Fibroblast of peridontal ligament (primary cell): ENCODE results near the gene FBLN2.
"Not testable (repeated sequence)": the region's sequence is repeated elsewhere in the genome, so short reads cannot be mapped to it uniquely, and the experiment has no call there.

Experiments
- DNase-seq: peaks from one replicate; pipeline ENCODE4 v3.0.0-alpha.2; 2010; ENCODE audit errors: extremely low read depth

The FBLN2 gene

DNA sequence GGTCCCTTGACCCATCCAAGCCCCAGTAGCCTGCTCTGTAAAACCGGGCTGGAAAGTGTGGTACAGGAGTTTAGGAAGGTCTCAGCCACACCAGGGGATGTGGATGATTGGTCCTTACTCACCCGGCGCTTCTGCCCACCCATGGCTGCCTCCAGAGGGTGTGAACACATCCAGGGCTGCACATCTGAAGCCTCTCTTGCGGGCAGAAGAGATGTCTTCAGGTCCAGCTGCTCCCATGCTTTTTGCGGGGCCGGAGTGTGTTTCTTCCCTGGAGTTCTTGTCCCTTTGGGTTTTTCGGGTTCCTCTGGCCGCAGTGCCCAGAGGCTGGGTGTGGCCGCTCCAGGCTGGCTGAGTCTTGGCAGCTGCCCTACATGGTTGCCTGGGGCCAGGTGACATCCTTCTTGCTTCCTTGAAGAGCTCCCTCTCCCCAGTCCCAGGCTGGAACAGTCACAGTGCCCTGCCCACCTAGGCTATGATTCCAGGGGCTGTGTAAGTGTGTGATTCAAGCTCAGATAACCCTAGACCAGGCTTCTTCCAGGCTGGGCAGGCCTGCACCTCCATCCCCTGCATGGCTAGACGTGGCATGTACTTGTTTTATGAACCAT is 34.9 kb upstream of the FBLN2 start:
- no peak for DNase-seq

DNA sequence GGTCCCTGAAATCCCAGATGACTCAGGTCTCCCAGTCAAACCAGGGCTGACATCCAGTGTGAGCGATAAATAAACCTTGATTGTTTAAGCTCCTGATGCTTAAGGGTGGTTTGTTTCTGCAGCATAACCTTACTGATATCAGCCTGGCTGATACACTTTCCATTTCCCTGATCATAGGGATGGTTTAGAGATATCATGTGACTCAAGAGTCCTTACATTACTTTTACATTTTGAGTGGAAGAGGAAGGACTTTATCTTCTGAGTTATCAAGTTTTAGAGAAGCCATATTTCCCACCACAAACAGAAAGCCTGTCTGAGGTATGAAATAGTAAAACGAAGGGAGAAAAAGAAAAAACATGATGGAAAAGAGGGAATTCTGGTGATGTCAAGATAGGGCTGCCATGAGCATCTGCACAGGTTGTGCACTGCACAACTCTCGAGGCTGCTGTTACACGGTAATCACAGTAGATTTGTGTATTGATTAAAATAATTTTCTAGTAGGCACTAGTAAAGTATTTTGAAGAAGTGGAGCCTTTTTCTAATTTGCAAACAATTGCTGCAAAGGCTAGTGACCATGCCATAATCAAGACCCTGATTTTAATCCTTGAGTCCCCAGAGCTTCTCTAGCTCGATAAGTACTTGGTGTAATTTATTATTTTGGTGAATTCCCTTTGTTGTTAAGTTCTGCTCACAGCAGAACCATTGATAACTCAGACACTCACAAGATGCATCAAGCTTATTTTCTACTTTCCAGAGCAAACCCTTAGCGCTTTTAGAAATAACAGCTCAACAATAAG is 34.1 kb upstream of the FBLN2 start:
- no peak for DNase-seq

DNA sequence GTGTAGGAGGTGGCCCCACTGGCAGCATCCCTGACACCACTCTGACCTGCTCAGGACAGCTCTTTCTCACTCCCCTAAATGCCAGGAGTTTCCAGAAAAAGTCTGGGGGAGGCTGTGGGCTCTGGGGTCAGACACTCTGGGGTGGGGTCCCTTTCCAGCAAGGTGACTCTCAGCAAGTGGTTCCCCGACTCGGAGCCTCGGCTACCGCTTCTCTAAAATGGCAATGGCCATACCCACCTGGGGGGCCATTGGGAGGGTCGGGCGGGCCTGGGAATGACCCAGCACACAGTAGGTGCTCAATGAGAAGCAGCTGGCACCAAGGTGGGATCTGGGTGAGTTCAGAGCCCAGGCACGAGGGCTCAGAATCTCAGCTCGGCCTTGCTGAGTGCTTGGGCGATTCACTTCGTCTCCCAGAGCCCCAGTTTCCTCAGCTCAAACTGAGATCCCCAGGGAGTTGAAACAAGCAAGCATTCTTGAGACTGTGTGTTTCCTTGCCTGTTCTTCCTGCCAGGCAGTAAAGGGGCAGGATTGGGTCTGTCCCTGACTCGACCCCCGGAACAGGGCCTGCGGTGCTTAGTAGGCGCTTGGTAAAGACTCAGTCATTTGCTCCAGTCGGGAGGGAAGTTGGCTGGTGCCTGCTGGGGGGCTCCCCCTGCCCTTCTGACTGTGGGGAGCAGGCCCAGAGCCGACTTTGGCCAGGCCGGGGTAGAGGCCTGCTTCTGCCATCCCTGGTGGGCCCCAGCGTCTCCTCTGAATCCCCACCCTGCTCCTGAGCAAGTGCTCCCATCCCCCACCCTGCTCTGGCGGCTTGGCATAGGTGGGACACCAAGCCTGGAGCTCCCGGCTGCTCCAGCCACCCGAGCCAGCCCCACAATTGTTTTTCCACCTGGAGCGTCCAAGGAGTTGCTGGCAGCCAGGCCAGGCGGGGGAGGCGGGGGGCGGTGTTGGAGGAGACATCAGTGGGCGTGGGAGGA is 32.9 kb upstream of the FBLN2 start:
- DNase-seq, result peak; percentile 25

DNA sequence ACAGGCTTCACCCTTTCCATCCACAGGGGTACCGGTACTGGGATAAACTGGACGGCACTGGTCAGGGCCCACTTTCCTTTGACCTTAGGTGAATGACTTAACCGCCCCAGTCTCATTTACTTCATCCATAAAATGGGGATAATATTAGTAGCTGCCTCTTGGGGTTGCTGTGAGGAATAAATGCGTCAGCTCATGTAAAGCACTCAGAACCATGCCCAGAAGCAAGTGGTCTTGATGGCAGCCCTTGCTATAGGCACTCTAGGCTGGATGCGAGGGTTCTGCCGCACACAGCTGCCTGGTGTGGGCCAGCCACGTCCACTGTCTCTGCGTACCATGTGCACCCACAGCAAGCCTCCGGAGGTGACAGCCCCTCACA is 32.2 kb upstream of the FBLN2 start:
- DNase-seq, result no peak

DNA sequence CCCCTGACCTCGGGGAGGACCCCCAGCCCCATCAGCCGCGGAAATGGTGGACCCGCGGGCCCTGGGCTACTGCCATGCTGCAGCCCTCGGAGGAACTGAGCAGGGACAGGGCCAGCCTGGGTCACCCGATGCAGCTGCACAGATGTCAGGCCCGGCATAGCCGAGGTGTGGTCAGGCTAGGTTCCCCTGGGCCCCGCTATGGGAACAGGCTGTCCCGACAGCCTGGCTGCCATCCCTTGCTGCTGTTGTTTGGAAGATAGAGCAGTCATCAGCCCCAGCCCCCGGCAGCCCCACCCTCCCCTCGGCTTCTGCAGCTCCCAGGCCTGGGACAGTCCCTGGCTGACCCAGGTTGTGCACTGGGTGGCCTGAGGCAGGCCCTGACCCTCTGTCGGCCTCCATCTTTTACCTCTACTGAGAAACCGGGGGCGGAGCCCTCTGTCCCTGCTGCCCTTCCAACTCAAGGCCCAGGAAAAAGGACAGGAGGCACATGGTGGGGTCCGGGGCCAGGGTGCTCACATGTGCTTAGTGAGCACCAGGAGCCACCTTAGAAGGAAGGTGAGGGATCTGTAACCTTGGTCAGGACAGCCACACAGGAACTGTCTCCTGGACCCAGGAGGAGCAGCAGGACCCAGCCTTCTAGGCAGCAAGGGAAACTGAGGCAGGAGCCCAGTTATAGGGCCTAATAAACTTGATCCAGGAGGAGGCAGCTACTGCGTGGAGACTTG is 31.5 kb upstream of the FBLN2 start:
- DNase-seq, result no peak

DNA sequence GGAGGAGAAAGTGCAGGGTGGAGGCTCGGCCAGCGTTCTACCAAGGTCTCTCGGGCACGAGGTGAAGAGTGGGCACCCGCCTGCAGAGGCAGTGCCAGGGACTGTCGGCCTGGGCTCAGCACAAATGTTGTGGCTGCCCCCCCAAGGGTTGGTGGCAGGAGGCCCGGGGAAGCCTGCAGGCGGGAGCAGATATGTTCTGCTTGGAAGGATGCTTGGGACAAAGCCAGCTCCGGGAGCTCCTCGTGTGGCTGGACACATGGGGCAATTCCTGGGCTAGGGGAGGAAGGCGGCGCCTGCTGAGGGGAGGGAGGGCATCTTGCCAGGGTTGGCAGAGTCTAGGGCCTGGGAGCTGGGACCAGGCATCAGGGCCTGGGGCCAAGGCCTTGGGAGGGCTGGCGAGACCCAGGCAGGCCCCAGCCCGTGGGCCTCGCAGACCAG is 30.4 kb upstream of the FBLN2 start:
- DNase-seq, result peak; percentile 28

DNA sequence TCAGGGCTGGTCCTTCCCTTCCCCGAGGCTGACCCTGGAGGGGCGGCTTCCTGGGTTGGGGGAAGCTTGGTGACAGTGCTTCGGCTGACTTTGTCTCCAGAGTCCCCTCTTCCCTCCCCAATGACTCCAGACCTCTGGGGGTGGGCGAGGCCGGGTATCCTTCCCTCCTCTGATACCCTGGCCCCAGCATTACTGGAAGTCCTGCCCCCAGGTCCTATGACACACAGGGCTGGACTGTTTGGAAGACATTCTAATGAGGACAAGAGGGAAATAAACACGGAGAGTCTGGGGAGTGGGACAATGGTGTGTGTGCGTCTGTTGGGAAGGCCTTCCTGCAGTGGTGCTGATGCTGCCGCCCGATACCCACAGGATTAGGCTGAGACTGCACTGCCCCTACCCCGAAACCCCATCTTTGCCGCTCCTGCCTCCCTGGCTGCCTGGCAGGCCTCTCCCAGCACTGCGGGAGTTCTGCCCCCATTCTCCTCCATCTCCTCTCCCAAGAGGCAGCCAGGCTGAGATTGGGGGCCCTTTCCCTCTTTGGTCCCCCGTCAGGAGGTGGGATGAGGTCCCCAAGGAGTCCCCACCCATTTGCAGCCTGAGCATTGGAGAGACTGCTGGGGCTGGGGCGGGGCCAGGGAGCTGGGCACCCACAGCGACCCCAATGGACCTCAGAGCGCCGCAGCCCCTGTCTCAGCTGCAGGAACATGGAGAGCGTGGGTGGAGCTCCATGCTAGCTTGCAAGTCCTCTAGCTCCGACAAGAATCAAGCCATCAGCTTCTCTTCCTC is 29.7 kb upstream of the FBLN2 start:
- no peak for DNase-seq

DNA sequence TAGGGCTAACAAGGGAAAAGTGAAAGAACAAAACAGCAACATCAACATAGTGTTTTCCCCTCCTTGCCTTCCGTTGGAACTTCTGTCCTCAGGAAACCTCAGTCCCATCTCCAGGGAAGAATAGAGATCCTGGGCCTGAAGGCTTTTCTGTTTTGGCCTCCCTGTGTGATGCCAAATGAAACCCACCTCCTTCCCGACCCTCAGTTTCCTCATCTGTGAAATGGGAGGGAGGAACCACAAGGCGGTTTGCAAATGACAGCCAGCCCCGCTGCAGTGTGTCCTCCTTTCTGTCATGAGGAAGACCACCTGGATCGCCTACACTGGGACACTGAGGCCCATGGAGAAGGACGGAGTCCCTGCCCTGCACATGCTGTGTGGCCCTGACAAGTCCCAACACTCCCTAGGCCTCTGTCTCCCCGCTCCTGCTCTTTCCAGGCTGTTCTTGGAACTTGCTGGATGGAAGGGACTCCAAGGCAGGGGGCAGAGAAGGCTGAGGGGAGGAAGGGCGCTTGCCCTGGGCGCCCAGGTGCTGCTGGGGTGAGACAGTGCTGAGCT is 28.5 kb upstream of the FBLN2 start:
- DNase-seq, result no peak

DNA sequence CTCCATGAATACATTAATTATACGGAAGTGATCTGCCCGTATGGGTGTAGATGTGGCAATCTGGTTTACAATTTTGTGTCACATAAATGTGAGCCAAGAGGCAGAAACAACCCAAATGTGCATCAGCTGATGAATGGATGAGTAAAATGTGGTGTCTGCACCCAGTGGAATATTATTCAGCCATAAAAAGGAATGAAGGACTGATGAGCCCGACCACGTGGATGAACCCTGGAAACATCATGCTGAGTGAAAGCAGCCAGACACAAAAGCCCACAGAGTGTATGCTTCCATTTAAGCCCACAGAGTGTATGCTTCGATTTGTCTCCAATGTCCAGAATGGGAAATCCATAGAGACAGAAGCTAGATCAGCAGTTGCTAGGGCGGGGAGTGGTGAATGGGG is 27.6 kb upstream of the FBLN2 start:
- no peak for DNase-seq

DNA sequence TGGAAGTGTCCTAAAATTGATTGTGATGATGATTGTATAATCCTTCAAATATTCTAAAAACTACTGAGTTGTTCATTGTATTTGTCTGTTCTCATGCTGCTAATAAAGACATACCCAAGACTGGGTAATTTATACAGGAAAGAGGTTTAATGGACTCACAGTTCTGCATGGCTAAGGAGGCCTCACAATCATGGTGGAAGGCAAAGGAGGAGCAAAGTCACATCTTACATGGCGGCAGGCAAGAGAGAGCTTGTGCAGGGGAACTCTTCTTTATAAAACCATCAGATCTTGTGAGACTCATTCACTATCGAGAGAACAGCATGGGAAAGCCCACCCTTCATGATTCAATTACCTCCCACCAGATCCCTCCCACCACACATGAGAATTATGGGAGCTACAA is 27.2 kb upstream of the FBLN2 start:
- DNase-seq, result not testable (repeated sequence)

DNA sequence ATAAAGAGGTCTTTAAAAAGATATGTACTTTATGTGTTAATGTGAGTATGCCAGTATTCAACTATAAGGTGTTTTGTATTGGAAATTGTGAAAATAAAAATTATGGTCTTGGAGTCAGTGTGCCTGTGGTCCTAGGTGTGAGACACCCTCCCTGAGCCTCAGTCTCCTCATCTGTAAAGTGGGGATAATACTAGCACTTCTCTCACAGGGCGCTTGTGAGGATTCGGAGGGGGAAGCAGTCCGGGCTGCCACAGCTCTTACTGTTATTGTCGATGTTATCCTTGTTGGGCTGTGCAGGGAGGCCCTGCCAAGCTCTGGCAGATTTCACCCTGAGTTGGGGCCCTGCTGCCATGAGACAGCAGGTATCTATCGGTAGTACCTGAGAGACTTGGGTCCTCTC is 26.7 kb upstream of the FBLN2 start:
- no peak for DNase-seq

DNA sequence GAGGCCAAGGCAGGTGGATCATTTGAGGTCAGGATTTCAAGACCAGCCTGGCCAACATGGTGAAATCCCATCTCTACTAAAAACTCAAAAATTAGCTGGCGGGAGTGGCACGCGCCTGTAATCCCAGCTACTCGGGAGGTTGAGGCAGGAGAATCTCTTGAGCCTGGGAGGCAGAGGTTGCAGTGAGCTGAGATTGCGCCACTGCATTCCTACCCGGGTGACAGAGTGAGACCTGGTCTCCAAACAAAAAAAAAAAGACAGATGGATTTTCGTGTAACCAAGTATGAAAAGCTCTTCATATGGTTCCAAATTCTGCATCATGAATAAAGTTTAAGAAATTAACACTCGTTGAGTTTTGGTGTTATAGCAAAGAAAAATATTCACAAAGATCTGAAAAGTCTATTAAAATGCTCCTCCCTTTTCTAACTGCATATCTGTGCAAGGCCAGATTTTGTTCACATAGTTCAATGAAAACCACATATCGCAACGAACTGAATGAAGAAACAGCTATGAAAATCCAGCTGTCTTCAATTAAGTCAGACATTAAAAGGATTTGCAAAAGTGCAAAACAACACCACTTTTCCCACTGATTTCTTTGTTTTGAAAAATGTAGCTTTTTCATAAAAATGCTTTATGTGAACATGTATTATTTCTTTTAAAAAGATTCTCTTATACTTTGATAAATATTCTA is 23.8 kb upstream of the FBLN2 start:
- DNase-seq, result peak; percentile 87

DNA sequence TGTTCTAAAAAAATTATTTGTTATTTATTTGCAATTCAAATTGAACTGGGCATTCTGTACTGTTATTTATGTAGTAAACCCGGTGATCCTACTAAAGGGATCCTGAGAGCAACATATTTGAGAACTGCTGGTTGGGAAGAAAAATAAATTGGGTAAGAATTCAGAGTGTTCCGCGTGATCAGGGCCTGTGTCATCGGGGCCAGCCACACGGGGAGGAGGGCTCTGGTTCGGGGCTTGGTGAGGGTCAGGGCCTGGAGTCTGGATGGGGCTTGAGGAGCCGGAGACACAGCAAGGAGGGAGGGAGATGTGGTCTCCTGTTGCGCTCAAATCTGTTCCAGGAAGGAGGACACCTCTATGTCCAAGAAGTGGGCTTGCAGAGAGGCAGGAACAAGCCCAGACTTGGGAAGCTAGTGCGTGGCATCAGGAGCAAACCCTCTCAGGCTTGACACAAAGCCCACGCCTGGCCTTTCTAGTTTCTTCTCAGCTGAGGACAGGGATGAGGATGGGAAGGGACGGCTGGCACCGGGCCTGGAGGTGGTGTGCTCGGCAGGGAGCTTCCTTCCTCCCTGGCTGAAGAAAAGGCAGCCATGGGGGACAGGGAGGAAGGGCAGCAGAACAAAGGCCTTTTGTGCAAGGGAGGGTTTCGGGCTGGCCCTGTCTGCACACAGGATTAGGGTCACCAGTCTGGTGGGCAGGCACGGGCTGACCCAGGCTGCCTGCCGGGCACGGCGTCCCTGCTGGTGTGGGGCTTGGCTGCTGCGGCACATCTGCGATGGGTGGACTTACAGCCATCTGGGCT is 22.9 kb upstream of the FBLN2 start:
- peak; percentile 31 for DNase-seq

DNA sequence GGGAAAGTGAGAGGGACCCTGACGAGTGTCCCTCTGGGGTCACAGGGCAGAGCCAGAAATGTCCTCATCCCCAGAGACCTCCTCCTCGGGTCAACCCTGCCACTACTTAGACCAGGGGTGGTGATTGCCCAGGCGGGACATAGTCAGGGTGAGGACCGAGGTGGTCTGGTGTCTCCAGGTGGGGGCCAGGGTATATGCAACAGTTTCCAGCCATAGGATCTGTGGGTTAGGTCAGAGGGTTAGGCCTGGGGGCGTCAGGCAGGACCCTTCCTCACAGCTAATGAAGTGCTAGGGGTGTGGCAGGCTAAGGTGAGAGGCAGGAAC is 22.3 kb upstream of the FBLN2 start:
- DNase-seq, result no peak

DNA sequence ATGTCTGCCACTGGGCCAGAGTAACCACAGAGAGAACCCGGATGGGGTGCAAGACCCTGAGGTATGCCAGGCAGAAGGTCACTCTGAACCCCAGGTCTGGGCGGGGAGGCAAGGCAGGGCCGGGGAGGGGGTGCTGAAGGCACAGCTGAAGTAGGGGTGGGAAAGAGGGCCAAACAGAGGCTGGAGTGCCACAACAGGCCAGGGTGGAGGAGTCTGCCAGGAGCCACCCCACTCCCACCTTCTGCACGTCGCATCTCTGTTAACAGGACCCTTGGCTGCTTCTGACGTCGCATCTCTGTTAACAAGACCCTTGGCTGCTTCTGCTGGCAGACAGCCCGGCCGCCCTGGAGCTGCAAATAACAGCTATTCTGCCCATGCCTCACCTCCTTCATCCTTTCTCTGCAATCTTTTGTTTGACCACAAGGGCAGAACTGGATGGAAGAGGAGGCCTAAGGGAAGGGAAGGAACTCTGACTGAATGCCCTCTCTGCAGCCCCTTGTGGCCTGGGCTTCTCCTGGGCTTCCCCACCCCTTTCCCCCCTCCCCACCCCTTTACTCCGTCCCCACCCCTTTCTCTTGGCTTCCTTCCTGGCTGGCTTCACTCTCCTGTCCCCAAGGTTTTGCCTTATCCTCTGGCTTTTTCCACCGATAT is 20.6 kb upstream of the FBLN2 start:
- DNase-seq, result no peak

DNA sequence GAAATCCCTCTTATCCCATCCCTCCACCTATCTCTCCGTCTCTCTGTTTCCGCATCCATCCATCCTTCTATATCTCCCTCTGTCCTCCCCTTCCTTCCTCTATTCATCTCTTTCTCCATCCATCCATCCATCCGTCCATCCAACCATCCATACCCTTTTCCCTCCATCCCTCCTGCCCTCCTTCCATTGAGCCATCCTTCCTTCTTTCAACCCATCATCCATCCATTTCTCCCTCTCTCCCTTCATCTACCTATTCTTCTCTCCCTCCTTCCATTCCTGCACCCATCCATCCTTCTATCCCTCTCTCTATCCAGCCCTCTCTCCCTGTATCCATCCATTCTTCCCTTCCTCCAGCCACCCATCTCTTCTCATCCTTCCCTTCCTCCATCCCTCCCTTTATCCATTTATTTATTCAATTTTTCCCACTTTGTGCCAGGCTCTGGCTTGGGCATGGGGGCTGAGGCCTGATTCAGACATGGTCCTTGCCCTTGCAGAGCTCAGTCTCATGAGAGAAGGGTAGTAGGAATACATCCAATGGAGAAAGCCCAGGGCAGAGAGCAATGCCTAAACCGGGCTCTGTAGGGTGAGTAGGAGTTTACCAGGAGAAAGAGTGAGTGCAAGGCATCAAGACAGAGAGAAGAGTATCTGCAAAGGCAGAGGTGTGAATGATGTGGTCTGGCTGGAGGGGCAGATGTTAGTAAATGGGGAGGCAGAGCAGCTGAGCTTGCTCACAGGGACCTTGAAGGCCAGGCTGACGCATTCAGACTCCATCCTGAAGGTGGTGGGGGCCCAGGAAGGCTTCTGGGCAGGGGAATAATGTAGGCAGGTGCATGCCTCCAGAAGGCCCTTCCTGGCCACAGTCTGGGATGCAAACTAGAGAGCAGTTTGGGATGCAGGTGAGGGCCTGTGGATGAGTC is 19.5 kb upstream of the FBLN2 start:
- DNase-seq, result no peak

DNA sequence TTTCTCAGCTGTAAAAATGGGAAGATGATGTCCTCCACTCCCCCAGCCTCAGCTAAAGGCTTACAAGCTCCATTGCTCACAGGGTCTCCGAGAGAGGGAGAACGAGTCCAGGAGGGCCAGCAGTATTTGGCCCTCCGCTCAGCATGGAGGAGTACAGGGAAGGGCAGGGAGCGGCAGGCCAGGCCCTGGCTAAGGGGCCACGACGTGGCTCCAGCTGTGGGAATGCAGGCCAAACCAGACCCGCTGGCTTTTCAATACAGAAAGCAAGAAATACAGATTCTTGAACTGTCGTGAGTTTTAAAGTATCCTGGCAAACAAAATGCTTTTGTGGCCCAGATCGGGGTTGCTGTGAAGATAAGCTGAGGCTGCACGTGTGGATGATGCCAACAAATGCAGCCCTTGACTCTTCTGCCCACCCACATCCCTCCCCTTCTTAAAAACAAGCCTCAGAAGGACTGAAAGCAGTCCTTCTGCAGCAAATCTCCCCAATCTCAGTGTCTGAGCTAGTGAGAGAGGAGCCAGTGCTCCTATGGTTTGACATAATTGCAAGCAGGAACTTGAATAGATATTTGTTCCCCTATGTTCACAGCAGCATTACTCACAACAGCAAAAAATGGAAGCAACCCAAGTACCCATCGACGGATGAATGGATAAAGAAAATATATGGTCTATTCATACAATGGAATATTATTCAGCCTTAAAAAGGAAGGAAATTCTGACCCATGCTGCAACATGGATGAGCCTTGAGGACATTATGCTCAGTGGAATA is 18.5 kb upstream of the FBLN2 start:
- DNase-seq, result no peak
